Loucy (cell line): ENCODE data around the gene TBX15.

Experiments
- H2AFZ ChIP-seq: fragments of 200-600 bp; sonication (generic); 2 replicates; pipeline ENCODE4 v1.6.0; 2016; ENCODE audit warnings: antibody characterized with exemption, mild to moderate bottlenecking, low read length, moderate library complexity
- H3F3A ChIP-seq: fragments of 200-600 bp; 2 replicates; pipeline ENCODE4 v1.6.0; 2016; ENCODE audit warnings: antibody characterized with exemption, low read depth, mild to moderate bottlenecking
- H3K27me3 ChIP-seq: fragments of 200-600 bp; sonication (generic); 2 replicates; pipeline ENCODE4 v1.6.1; 2014; ENCODE audit warnings: low read length, mild to moderate bottlenecking; ENCODE audit not compliant: insufficient read depth, poor library complexity, severe bottlenecking
- H3K36me3 ChIP-seq: fragments of 200-600 bp; sonication (generic); 2 replicates; pipeline ENCODE4 v1.6.1; 2016; ENCODE audit warnings: low read length; ENCODE audit not compliant: insufficient read depth
- H3K4me1 ChIP-seq: fragments of 200-600 bp; sonication (generic); 2 replicates; pipeline ENCODE4 v1.5.1; 2014; ENCODE audit warnings: low read length, mild to moderate bottlenecking; ENCODE audit not compliant: insufficient read depth, poor library complexity, severe bottlenecking
- H3K4me2 ChIP-seq: fragments of 200-600 bp; sonication (generic); 2 replicates; pipeline ENCODE4 v1.6.0; 2014; ENCODE audit warnings: antibody characterized with exemption, low read length, low read depth, mild to moderate bottlenecking; ENCODE audit not compliant: poor library complexity, severe bottlenecking
- H3K4me3 ChIP-seq: fragments of 200-600 bp; sonication (generic); 2 replicates; pipeline ENCODE4 v1.5.1; 2014; ENCODE audit warnings: low read length, mild to moderate bottlenecking, mixed read lengths; ENCODE audit not compliant: poor library complexity, severe bottlenecking
- H3K79me2 ChIP-seq: fragments of 200-600 bp; sonication (generic); 2 replicates; pipeline ENCODE4 v1.6.1; 2014; ENCODE audit warnings: low read length; ENCODE audit not compliant: insufficient read depth
- H3K9ac ChIP-seq: fragments of 200-600 bp; sonication (generic); 2 replicates; pipeline ENCODE4 v1.6.0; 2014; ENCODE audit warnings: mild to moderate bottlenecking, low read depth, low read length, moderate library complexity; ENCODE audit not compliant: poor library complexity, severe bottlenecking
- H3K9me2 ChIP-seq: fragments of 200-600 bp; sonication (generic); replicated peaks from 2 replicates; pipeline ENCODE4 v1.6.1; 2016; ENCODE audit warnings: low read depth, low read length, mixed read lengths
- H3K9me3 ChIP-seq: fragments of 200-600 bp; sonication (generic); 2 replicates; pipeline ENCODE4 v1.6.1; 2014; ENCODE audit warnings: mild to moderate bottlenecking, antibody characterized with exemption, low read length, low read depth; ENCODE audit not compliant: insufficient read depth
- H4K20me1 ChIP-seq: fragments of 200-600 bp; sonication (generic); 2 replicates; pipeline ENCODE4 v1.6.0; 2014; ENCODE audit warnings: antibody characterized with exemption, low read length, mild to moderate bottlenecking; ENCODE audit not compliant: insufficient read depth, poor library complexity, severe bottlenecking
- EZH2phosphoT487 ChIP-seq: fragments of 200-600 bp; IDR thresholded peaks from 2 replicates; pipeline ENCODE4 v1.6.1; 2018; ENCODE audit warnings: antibody characterized with exemption, mild to moderate bottlenecking, moderate library complexity, borderline replicate concordance
- TF ChIP-seq, protein P1 (sequence below): fragments of 200-600 bp; sonication (generic); conservative IDR thresholded peaks from 2 replicates; pipeline ENCODE4 v1.5.1; 2014; ENCODE audit warnings: mild to moderate bottlenecking, antibody characterized with exemption, low read length

Gene TBX15

DNA sequence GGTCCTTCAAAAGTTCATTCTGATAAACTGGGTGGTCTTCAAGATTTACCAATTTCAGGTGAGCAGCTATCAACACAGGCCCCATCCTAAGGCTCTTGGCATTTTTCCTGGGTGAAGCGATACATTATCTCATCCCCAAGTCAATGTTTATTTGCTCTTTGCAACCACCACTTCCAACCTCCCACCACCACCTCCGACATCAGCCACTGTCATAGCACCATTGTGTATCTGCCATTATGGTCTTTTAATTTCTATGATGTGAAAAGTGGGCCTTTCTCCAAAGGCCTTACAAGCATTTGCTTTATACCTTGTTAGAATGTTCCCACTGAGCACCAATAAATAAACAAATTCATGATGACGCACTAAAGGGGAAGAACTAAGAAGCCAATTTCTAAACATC is 47.2 kb downstream of the TBX15 start:
- Histone ChIP-seq H3K79me2 (no peaks in the 10 kb centered on the region), H3K9me2 (no peaks in the 10 kb centered on the region)
- no peak for TF ChIP-seq EZH2phosphoT487
- TF ChIP-seq, protein P1, sequence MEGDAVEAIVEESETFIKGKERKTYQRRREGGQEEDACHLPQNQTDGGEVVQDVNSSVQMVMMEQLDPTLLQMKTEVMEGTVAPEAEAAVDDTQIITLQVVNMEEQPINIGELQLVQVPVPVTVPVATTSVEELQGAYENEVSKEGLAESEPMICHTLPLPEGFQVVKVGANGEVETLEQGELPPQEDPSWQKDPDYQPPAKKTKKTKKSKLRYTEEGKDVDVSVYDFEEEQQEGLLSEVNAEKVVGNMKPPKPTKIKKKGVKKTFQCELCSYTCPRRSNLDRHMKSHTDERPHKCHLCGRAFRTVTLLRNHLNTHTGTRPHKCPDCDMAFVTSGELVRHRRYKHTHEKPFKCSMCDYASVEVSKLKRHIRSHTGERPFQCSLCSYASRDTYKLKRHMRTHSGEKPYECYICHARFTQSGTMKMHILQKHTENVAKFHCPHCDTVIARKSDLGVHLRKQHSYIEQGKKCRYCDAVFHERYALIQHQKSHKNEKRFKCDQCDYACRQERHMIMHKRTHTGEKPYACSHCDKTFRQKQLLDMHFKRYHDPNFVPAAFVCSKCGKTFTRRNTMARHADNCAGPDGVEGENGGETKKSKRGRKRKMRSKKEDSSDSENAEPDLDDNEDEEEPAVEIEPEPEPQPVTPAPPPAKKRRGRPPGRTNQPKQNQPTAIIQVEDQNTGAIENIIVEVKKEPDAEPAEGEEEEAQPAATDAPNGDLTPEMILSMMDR, result no peak

DNA sequence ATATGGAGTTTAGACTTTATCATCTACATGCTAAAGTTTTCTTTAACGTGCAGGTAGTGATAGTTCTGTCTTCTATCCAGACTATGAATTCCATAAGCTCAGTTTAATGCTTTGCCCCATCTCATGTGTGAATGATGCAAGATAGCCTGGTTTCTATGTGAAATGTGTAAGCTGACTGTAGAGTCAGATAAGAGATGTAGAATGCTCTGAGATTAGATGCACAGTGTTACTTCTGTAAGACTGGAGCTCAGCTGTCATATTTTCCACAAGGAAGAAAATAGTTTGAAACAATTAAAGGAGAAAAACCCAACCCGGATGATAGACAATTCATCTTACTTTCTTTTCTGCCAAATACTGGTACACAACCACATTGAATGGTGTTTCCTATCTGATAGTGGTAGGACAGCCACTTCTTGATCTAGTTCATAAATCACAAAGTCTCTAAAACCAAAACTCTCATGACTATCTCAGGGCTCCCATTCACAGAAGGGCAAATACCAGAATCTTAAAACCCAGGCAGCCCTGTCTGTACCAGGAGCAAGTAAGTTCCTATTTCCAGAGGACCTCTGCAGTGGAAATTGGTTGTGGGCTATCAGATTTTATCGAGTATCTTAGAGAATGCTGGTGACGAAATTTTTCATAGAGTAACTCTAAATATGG is 50.6 kb downstream of the TBX15 start:
- H3K4me3 ChIP-seq, result no peak overlapping the region
- H3K4me1 ChIP-seq, result no peaks in the 10 kb centered on the region
- H3K79me2 ChIP-seq, result no peaks in the 10 kb centered on the region
- TF ChIP-seq, protein P1, result no peak
- no peaks in the 10 kb centered on the region for H4K20me1 ChIP-seq
- no peaks in the 10 kb centered on the region for H3K9me3 ChIP-seq
- no peaks in the 10 kb centered on the region for H3K9me2 ChIP-seq
- no peak overlapping the region for H2AFZ ChIP-seq
- no peaks in the 10 kb centered on the region for H3K36me3 ChIP-seq
- H3K4me2 ChIP-seq, result no peak overlapping the region
- no peaks in the 10 kb centered on the region for H3K27me3 ChIP-seq
- H3K9ac ChIP-seq, result no peak overlapping the region
- H3F3A ChIP-seq, result no peaks in the 10 kb centered on the region

More for the DNA sequence above, 47.2 kb downstream of the TBX15 start:
- Histone ChIP-seq H3K9me3 (no peaks in the 10 kb centered on the region), H3K27me3 (no peaks in the 10 kb centered on the region), H3K9ac (no peak overlapping the region), H3K36me3 (no peaks in the 10 kb centered on the region), H3K4me1 (no peaks in the 10 kb centered on the region), H4K20me1 (no peaks in the 10 kb centered on the region), H2AFZ (no peak overlapping the region), H3F3A (no peaks in the 10 kb centered on the region), H3K4me2 (no peak overlapping the region), H3K4me3 (no peak overlapping the region)

DNA sequence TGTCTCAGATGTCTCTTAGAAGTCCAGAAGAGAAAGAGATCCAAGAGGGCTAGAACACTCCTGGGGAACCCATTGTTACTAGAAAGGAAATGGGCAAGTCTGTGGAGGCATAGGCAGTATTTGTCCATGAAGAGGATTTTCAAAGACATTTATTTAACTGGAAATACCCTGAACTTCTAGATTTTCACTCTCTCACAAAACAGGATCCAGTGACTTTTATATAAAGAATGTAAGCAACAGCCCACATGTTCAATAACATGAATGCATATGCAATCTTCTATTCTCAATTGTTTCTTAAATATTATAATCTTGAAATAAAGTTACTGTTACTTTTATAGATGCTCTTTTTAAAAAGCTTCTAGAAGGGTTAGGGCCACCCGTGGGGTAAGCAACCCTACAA is 53.4 kb downstream of the TBX15 start:
- Histone ChIP-seq H2AFZ (no peak overlapping the region), H3K4me1 (no peaks in the 10 kb centered on the region), H3K9ac (no peak overlapping the region), H3K36me3 (no peaks in the 10 kb centered on the region), H3K79me2 (no peaks in the 10 kb centered on the region), H3K4me2 (no peak overlapping the region), H3K9me3 (no peaks in the 10 kb centered on the region), H4K20me1 (no peaks in the 10 kb centered on the region), H3K4me3 (no peak overlapping the region), H3F3A (no peaks in the 10 kb centered on the region), H3K27me3 (no peaks in the 10 kb centered on the region), H3K9me2 (no peaks in the 10 kb centered on the region)
- TF ChIP-seq EZH2phosphoT487, result no peak
- TF ChIP-seq, protein P1, result no peak
